NCI-H69 (cell line): Measurements from ENCODE around the gene SELENBP1.
"Not testable (repeated sequence)": the region's sequence is repeated elsewhere in the genome, so short reads cannot be mapped to it uniquely, and the experiment has no call there.

Experiments
- DNase-seq: peaks from one replicate; lab custom pipeline; 2025; lab: John Stamatoyannopoulos, UW

SELENBP1 gene

DNA sequence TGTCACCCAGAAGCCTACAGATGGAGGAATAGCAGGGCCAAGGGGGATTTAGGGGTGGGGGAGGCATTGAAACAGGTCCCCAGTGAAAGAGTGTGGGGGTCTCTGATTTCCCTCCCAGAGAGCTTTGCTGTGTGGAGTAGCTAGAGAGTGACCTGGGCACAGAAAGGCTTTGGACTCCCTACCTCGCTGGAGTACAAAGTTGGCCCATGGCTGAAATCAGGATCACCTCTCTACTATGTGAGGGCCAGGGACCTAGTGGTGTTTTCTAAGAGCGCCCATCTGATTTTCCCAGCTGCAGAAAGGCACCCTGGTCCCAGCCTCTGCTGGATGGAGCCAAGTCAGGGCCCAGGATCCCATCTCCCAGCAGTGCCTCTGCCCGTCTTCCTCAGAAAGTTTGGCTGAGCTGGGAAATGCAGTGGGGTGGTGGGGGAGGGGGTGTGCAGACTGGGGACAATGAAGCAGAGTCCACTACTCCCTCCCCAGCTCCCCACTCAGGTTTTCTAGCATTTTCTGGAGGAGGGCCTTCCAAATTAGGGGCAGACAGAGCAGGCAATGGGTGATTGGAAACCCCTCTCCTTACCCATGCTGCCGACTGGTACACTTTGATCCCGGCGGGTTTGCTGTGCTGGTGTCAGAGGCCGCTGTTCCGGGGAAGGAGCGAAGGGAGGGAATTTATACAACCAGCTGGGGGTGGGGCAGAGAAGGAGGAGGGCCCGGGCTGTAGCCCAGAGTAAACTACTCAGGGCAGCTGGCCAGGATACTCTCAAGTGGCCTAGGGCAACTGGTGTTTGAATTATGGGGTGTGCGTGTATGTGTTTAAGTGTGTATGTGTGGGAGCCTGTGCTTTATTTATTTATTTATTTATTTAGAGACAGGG lies at the start of gene SELENBP1:
Gene SELENBP1, minus strand, starts transcription at position 648 of the 877 bp plus-strand sequence. Its CDS starts 64 bp downstream, at position 584.
- peak; percentile 97 for DNase-seq

DNA sequence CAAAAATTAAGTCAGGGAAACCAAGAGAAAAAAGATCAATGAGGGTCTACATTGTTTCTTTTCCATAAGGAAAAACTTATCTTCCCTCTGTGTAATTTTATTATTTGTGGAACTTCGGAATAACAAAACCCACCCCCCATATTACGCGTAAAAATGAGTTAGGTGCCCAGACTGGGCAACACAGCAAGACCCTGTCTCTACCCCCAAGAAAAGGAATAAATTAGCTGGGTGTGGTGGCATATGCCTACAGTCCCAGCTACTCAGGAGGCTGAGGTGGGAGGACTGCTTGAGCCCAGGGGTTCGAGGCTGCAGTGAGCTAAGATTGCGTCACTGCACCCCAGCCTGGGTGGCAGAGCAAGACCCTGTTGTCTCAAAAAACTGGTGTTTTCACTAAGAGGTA lies 47.3 kb upstream of the SELENBP1 start:
- no peak for DNase-seq

DNA sequence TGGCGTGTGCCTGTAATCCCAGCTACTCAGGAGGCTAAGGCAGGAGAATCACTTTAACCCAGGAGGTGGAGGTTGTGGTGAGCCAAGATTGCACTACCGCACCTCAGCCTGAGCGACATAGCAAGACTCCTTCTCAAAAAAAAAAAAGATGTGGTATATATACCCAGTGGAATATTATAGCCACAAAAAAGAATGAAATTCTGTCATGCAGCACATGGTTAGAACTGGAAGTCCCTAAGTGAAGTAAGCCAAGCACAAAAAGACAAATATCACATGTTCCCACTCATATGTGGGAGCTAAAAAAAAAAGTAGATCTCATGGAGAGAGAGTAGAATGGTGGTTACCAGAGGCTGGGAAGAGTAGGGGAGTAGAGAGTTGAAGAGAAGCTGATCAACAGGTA lies 45.6 kb upstream of the SELENBP1 start:
- no peak for DNase-seq

DNA sequence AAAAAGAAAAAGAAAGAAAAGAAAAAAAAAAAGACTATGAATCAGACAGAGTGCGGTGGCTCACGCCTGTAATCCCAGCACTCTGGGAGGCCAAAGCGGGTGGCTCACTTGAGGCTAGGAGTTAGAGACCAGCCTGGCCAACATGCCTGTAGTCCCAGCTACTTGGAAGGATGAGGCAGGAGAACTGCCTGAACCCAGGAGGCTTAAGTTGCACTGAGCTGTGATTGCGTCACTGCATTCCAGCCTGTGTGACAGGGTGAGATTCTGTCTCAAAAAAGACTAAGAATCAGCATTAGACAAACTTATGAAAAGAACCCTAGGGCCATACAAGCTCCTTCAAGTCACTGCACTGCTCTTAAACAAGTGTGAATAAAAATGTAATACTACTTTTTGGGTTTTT lies 43.7 kb upstream of the SELENBP1 start:
- DNase-seq: no peak

DNA sequence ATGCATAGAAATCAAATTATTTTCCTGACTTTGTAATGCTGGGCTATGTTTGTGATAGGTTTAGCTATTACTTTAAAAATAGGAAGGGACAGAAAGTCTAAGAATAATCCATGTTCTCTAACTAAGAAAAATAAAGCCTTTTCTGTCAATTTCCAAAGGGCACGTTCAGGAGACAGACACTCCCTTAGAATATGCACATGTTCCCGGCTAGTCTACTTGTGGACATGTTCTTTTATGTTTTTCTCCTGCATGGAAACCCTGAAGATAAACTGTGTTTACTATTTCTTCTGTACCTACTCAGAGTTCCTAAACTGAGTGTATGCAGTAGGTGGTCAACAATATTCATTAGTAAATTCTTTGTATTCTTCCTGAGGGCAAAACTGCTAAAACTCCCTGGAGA lies 39.4 kb upstream of the SELENBP1 start:
- DNase-seq: no peak

DNA sequence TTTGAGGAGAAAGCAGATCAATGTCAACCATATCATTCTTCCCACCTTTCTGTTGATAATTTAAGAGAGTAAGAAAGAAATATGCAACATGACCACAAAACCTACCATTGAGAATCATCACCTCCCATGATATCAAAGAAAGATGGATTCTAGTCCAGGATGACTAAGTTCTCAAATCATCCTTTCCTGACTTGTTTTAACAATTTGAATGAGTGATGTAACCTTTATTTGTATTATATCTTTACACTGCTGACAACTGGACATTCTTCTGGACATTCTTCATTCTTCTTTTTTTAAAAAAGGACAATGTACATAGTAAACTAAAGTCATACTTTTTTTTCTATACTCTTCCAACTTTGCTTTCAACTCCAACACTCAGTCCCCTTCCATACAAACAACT lies 36.4 kb upstream of the SELENBP1 start:
- no peak for DNase-seq

DNA sequence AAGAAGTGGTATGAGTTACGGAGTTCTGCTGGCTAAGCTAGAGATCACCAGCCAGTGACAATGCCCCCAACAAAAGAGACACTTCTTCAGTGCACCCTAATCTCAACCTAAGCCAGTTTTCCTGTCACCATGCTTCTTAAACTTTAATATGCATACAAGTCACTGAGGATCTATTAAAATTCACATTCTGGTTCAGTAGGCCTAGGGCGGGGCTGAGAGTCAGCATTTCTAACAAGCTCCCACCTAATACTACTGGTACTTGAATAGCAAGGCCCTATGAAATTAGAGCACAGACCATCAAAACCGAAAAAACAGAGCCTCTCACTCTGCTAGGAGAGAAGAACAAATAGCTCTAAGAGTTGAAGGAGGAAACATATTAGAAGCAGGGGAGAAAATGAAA lies 34.8 kb upstream of the SELENBP1 start:
- no peak for DNase-seq

DNA sequence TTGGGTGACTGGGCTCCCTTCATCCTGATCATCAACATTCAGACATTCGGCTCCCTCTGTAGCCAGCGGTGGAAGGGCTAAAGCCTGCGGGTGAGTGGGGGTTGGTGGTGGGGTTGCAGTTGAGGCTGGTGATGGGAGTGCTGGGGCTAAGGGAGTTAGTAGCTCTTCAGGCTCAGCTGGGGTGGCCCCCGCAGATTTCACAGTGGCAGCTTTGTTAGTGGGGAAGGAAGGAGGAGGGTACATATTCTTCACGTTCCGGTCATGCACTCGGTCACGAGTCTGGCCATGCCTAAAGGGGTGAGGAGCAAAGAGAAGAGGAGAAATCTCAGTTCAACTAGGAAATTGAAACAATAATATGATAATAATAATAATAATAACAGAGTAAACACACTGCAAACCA lies 33.7 kb upstream of the SELENBP1 start:
- no peak for DNase-seq

DNA sequence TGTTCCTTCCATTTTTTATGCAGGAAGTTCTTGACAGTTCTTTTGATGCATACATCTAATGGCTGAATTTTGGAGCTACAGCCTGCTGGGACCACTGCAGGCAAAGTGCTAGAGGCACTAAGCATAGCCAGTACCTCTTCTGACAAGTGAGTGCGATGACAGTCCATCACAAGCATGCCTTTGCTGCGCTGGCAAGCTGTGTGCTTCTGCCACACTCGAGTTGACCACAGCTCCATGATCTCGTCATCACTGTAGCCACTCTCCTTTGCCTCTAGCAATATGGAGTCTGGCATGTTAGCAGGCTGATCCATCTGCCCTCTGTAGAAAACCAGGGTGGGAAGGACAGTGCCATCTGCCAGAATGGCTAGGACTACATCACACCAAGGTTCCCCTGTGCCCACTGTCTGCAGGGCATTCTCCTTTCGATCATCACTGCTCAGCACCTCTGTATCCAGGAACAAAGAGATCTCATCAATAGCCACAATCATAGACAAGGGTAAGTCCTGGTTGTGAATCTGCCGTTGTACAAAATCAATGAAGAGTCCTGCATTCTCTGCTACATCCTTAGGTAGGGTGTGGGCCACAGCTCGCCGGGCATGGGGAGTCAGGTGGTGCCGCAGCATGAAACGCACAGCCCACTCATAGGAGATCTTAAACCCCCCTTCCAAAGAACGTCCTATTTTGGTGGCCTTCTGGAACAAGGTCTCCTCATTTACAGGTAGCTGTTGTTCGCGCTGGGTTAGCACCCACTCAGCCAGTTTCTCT lies 32.9 kb upstream of the SELENBP1 start:
- no peak for DNase-seq

DNA sequence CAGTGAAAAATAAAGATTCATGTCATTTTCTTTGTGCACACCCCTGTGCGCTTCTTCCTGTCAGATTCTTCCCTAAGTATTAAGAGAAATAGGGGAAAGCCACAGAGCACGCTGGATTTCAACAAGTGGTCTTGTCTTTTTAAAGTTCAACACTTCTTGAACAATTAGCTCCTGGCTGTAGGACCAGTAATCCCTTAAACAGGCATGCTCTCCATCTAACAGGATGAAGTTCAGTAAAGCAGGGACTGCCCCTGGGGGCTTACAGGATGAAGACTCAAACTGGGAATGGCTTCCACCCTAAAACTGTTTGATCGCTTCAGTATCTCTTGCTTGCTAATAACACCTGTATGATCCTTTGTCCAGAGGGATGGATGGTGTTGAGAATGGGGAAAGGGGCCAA lies 31.1 kb upstream of the SELENBP1 start:
- DNase-seq: no peak

DNA sequence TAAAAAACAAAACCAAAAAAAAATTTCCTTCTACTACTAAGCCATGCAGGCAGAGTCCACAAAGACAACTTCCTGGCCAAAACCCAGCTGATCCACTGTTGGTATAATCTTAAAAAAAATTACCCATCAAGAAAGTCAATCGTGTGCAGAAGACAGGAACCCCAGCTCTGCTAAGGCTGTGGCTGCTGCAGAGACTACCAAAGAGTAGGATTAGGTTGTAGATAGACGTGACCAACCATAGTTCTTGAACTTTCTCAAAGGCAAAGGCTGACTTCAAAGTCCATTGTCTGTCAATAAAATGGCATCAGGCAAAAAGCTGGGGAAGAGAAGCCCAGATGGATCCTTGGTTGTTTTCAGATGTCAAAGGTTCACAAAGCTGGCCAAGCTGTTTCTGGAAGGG lies 30.3 kb upstream of the SELENBP1 start:
- no peak for DNase-seq

DNA sequence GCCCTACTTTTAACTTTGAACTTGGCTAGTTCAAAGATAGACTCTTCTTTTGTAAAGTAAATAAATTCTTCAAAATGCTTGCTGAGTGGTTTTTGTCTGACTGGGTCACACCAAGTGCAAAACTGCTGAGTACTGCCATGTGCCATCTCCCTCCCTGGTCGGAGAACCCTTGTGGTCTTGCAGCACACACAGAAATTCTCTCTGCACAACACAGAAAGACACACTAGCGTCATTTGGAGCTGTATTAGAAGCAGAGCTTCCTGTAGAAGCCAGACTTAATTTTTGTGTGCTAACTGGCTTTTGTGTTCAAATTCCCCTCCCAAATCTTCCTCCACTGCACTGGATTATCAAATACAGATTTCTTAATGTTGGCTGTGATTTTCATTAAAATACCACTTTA lies 29.4 kb upstream of the SELENBP1 start:
- DNase-seq: no peak

DNA sequence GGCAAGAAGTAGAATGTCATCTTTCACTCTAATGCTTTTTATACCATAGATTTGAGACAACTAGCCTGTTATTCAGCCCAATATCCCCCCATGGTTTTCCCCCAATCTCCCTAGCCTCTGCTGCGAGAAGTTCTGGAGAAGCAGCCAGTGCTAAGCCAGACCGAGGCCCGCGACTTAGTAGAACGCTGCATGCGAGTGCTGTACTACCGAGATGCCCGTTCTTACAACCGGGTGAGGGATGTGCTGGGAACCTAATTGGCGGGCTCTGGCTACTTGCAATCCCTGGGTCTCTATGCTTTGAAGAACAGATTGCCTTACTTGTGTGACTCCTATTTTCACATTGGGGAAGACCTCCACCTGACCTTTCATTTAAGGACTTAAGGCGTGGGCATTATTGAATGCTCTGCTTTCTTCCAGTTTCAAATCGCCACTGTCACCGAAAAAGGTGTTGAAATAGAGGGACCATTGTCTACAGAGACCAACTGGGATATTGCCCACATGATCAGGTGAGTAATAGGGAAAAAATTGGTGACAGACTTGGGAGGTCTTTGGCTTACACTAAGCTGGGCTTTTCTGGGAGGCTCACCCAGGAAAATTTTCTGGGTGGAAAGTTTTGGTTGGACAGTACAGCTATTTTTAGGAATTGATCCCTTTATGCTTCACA lies 28.8 kb upstream of the SELENBP1 start:
- DNase-seq: no peak

DNA sequence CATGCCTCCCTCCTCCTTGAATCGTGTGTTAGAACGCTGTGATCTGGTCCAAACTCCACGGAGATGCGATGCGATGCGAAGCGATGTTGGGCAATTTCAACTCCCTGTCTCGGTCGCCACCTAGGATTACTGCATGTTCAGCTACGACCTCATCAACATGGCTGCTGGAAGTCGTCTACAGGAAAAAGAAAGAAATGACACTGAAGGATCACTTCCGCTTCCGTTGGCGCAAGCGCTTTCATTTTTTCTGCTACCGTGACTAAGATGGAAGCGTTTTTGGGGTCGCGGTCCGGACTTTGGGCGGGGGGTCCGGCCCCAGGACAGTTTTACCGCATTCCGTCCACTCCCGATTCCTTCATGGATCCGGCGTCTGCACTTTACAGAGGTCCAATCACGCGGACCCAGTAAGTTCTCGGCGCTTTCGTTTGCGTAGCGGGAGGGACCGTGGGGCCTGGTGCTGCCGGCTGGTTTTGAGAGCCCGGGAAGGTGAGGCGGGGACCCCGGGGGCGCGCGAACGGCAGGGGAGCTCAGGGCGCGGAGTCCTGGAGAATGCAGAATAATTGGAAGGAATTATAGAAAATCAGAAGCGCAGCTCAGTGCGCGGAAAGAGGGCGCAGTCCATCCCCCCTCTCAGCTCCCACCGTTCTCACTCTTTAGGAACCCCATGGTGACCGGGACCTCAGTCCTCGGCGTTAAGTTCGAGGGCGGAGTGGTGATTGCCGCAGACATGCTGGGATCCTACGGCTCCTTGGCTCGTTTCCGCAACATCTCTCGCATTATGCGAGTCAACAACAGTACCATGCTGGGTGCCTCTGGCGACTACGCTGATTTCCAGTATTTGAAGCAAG lies 27.0 kb upstream of the SELENBP1 start, which contains the start of gene PSMB4:
Gene PSMB4, plus strand, starts transcription at position 250 of the 848 bp plus-strand sequence. Its CDS starts 15 bp downstream, at position 265.
- peak; percentile 97 for DNase-seq

DNA sequence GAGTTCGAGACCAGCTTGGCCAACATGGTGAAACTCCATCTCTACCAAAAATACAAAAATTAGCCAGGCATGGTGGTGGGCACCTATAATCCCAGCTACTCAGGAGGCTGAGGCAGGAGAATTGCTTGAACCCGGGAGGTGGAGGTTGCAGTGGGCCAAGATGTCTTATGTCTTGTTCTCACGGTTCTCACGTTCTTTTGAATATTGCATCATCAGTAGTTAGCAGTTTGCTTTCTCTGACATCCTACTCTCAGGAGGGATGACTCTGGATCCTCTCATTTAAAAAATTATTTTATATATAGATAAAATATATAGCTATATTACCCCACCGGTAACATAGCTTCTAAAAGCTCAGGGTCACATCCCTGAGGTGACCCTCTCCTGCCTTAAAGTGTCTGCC lies 23.8 kb upstream of the SELENBP1 start:
- DNase-seq: not testable (repeated sequence)

DNA sequence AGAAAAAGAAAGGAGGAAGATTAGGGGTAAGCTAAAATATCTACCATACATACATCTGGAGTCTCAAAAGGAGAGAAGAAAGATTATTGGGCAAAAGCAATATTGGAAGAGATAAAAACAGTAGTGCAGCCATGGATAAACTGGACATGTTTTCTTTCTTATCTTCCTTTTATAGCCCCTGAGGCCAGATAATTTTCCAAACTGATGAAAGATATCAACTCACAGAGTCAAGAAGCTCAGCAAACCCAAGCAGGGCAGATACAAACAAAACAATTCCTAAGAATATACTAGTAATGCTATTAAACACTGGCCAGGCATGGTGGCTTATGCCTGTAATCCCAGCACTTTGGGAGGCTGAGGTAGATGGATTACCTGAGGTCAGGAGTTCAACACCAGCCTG lies 21.1 kb upstream of the SELENBP1 start:
- no peak for DNase-seq

DNA sequence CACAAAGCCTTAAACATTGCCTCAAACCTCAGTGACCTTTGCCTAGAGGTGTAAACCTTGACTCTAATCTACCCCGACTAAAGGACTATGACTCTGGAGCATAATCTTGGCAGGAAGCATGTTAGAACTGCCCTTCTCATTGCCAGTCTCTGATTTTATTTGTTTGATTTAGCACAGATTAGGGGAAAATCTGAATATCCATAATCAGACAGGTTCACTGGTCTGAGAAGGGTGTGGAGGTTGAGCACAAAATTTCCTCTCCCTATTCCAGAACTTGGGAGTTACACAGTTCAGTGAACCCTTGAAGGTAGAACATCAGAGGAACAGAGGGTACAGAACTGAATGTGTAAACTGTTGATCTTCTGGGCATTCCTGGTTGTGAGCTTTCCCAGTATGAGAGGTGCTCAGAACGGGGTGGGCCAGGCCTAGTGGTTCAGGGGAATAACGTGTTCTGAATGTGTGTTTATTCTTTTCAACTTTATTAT lies 18.6 kb upstream of the SELENBP1 start:
- no peak for DNase-seq

DNA sequence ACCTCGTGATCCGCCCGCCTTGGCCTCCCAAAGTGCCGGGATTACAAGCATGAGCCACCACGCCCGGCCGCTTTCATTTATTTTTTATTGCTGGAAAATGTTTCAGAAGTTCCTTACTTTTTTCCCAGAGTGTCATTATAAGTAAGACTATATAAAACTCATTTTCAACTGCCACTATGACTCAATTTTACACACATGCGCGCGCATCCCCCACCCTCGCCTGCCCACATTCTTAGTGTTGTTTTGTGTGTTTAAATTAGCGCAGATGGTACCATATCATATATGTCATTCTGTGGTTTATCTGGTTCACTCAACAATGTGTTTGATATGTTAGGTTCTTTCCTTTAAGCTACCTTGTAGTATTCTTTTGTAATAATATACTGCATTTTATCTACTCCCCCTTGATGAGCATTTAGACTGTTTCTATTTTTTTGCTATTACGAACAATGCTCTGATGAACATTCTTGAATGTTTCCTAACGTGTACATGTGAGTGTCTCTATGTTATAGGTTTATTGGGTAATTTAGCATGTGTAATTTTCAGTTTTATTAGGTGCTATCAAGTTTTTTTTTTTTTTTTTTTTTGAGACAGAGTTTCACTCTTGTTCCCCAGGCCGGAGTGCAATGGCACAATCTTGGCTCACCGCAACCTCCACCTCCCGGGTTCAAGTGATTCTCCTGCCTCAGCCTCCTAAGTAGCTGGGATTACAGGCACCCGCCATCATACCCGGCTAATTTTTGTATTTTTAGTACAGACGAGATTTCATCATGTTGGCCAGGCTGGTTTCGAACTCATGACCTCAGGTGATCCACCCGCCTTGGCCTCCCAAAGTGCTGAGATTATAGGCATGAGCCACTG lies 17.9 kb upstream of the SELENBP1 start:
- DNase-seq: not testable (repeated sequence)

DNA sequence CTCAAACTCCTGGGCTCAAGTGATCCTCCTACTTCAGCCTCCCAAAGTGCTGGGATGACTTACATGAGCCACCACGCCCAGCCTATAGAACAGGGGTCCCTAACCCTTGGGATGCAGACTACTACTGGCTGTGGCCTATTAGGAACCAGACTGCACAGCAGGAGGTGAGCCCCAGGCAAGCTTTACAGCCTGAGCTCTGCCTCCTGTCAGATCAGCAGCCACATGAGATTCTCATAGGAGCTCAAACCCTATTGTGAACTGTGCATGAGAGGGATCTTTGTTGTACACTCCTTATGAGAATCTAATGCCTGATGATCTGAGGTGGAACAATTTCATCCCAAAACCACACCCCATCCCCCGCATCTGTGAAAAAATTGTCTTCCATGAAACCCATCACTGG lies 13.5 kb upstream of the SELENBP1 start:
- DNase-seq: peak; percentile 22

DNA sequence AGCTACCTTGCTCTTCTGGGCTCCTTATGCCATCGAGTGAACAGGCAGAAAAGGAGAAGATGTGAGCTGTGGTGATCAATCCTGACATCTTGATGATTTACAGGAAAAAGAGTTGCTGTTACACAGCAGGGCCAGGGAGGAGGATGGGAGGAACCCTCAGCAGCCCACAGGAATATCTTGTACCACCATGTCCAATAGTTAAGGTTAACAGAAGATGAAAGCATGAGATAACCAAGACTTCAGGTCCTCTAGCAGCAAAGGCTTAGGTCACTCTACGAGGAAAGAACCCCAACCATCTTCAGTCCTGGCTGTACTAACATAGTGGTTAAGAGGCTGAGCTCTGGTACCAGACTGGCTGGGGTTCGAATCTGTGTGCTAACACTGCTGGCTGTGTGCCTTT lies 12.1 kb upstream of the SELENBP1 start:
- no peak for DNase-seq
